C4-2B (cell line): Measurements from ENCODE around the gene JAM2.

Source experiments
- CTCF ChIP-seq: fragments of 450-650 bp; conservative IDR thresholded peaks from 2 replicates; pipeline ENCODE4 v1.5.1; 2017; ENCODE audit warnings: mild to moderate bottlenecking
- ZFX ChIP-seq: fragments of 450-650 bp; IDR thresholded peaks from 2 replicates; pipeline ENCODE4 v1.6.1; 2017

GRCh38 chr21:25734654-25734903, 95.5 kb downstream of the JAM2 start:
- TF ChIP-seq CTCF = no peak
- TF ChIP-seq ZFX = peak; percentile 53
